Cardiac ventricle fibroblast (primary cell): ENCODE measurements around the gene PRPF6. TPM values are rescaled to one million over a fixed set of nuclear protein-coding genes. Genes with fewer than 3 reads are reported as not detected.

ENCODE experiments used
- total RNA-seq: library from RNA; depleted of rRNA; stranded (reverse); fragments of >200 nt; gene quantifications from 2 replicates; pipeline ENCODE4 v1.2.3, GENCODE V29; 2015

PRPF6 gene, protein sequence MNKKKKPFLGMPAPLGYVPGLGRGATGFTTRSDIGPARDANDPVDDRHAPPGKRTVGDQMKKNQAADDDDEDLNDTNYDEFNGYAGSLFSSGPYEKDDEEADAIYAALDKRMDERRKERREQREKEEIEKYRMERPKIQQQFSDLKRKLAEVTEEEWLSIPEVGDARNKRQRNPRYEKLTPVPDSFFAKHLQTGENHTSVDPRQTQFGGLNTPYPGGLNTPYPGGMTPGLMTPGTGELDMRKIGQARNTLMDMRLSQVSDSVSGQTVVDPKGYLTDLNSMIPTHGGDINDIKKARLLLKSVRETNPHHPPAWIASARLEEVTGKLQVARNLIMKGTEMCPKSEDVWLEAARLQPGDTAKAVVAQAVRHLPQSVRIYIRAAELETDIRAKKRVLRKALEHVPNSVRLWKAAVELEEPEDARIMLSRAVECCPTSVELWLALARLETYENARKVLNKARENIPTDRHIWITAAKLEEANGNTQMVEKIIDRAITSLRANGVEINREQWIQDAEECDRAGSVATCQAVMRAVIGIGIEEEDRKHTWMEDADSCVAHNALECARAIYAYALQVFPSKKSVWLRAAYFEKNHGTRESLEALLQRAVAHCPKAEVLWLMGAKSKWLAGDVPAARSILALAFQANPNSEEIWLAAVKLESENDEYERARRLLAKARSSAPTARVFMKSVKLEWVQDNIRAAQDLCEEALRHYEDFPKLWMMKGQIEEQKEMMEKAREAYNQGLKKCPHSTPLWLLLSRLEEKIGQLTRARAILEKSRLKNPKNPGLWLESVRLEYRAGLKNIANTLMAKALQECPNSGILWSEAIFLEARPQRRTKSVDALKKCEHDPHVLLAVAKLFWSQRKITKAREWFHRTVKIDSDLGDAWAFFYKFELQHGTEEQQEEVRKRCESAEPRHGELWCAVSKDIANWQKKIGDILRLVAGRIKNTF
- total RNA-seq = 52.2 and 56.1 TPM in 2 replicates

DNA sequence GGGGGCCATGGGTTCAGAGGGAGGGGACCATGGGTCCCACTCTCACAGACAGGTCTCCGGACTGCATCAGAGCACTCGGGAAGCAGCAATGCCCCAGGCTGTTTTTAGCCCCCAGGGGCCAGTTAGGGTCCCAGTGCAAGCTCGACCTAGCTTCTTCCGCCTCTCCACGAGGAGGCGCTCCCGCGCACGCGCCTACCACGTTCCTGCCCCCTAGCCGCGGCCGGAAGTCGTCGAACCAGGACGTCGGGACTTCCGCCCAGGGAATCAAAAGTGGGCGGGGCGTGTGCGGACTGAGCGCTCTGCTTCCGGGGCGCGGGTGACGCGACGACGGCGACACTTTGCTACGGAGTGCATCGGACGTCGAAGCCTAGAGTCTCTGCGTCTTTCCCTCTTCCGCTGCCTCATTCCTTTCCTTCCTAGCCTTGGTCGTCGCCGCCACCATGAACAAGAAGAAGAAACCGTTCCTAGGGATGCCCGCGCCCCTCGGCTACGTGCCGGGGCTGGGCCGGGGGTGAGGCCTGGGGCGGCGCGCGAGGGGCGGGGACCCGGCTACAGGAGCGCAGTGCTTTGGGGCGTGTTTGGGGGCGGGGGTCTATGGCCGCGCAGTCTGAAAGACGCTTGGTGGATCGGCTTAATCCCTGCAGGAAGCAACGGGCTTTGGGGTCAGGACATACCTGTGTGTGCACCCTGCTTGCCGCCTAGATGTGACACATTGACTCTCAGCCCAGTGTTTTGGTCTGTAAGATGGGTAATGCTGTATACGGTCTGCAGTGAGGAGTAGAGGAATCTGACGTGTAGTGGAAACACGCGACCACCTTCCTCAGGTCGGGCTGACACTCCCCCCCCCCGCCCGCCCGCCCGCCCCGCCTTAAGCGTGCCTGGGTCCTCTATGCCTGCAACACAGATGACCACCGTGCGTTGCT is at the start of gene PRPF6:
PRPF6 (plus strand) TSS at position 327 of the 923 bp plus-strand sequence; CDS start at position 441, 114 bp downstream.

DNA sequence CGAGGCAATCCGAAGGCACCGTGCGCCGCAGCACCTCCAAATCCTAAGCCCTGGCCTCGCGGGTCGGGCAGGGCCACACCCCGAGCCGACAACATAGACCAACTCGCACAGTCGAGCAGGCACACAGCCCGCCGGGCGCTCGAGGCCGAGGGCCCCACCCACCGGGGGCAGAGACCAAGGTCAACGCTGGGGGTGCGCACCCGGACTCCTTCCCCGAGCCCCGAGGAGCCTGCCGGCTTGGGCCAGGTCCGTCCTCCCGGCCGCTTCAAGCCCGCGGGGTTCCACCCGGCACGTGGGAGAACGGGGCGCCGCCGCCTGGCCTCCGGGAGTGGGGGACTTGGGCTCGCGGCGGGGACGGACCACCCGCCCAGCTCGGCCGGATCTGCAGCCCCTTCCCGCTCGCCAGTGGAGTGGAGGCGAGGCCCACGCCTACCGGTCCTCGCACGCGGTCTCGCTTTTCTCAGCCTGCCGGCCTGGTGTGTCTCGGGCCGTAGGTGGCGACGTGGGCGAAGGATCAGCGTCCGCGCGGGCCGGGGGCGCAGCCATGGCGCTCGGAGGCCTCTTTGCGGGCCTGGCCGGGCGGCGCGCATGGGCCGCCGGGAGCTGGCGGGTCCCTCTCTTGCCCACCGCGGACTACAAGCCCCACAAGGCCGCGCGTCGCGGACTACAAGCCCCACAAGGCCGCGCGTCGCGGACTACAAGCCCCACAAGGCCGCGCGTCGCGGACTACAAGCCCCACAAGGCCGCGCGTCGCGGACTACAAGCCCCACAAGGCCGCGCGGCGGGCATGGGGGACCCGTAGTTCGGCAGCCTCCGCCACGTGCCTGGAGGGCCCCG is 24.9 kb upstream of the PRPF6 start, which contains the start of gene UCKL1:
UCKL1 (minus strand) TSS at position 590 of the 837 bp plus-strand sequence; CDS start at position 546, 44 bp downstream.

DNA sequence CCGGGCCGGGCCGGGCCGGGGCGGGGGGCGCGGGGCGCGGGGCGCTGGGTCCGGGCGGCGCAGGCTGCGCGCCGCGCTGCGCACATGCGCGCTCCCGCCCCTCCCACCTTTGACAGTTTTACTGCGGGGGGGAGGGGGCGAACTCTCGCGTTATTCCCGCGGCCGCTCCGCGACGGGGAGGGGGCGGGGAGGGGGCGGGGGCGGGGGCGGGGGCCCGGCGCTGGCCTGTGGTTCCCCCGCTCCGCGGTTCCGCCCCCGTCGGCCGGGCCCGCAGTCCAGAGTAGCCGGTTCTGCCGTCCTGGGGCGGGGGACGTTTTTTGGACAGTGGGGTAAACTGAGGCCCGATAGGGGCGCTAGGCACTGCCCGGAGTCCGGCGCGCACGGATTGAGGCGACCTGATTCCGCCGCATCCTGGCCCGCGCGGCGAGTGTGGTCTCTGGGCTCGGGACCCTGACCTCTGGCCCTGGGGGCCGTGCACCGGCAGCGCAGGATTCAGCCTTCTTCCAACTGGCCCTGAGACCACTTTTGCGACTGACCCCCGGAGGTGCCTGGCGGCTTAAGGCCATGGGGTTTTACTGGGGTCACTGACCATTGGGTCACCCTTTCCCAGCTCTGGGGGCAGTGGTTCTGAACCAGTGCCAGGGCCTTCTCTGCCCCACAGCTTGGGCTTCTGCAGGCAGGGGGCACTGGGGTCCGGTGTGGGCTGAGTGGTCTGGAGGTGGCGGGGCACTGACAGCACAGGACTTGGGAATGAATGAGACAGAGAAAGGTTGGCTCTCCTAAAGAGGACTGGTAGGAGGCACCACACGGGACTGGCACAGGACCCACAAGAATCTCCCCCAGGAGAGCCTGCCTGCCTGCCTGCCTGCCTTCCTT is 10.9 kb upstream of the PRPF6 start, which contains the start of gene ZNF512B:
ZNF512B (minus strand) TSS at position 93 of the 876 bp plus-strand sequence. CDS start 1,980 bp downstream, outside the sequence.

DNA sequence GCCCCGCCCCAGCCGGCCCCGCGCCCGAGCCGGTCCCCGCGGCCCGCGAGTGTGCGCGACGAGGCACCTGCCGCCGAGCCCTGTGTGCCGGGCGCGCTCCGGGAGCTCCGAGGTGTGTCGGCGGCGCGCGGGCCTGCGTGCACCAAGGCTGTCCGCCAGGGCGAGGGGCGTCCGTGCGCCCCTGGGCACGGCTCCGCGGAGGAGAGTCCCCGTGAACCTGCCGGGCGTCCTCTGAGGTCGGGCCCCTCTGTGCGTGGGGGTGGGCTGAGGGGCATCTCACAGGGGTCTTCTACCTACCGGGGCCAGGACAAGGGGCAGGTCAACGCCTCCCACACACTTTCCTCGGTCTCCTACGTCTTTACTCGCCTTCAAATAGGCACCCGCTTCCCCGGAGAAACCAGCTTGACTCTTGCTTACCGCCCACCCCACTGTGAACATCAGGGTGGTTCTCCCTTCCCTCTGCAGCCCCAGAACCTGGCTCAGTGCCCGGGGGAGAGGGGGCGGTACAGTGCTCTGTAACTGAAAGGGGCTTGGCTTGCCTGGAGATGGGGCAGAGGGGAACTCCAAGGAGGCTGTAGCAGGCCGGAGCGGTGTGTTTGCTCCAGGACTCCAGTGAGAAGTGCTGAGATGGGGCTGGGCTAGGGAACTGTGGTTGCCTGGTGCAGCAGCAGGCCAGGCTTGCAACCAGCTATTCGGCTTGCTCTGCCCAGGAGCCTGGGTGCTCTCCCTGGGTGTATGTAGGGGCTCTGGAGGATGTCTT is 1.2 kb upstream of the PRPF6 start, which contains the start of gene SAMD10:
SAMD10 (minus strand) TSS at position 86 of the 760 bp plus-strand sequence. CDS start 175 bp downstream, outside the sequence.

DNA sequence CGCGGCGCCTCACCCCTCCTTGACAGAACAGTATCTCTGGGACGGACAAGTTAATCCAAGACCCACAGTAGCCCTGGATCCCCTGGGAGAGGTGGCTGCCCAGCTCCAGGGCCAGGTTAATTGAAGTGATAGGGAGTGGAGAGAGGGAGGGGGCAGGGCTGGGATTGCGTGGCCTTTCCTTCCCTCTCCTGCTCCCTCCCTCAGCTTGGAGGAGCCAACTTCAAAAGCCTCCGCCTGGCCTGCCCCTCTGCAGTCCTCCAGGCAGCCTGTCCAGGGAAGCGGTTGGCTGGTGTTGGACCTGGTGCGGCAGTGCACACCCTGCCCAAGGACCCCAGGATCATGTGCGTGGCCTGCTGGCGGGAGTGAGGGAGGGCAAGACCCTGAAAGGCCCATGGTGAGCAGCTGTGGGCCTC is 55.0 kb downstream of the PRPF6 start, which contains the start of gene C20orf204:
C20orf204 (plus strand) TSS at position 250 of the 413 bp plus-strand sequence; CDS start at position 392, 142 bp downstream.

DNA sequence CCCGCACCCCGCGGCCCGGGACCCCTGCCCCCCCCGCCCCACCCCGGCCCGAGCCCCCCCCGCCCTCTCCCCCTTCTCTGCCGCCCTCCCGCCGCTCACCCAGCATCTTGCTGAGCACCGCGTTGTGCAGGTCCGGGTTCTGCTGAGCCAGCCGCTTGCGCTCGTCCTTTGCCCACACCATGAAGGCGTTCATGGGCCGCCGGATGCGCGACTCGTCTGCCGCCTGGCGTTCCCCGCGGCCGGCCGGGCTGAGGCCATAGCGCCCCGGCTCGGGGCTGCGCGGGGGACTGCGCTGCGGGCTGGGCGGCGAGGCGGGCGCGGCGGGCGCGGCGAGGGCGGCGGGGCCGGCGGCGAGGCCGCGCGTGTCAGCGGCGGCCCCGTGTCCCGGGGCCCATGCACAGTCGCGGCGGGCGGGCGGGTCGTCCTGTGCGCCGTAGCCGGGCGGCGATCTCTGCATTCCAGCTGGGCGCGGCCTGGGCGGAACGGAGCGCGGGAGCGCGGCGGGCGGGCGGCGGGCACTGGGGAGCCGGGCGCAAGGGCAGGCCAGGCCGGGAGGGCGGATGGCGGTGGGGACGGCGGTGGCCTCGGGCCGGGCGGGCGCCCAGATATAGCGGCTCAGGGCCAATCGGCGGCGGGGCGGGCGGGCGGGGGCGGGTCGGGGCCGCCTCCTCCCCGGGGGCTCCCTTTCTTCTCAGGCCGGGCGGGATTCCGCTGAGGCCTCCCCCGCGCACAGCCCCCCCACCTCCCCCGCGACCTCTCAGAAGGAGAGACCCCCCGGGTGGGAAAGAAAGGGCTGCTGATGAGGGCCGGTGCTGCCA is 68.3 kb downstream of the PRPF6 start, which contains the start of gene SOX18:
SOX18 (minus strand) TSS at position 580 of the 818 bp plus-strand sequence; CDS start at position 457, 123 bp downstream.

DNA sequence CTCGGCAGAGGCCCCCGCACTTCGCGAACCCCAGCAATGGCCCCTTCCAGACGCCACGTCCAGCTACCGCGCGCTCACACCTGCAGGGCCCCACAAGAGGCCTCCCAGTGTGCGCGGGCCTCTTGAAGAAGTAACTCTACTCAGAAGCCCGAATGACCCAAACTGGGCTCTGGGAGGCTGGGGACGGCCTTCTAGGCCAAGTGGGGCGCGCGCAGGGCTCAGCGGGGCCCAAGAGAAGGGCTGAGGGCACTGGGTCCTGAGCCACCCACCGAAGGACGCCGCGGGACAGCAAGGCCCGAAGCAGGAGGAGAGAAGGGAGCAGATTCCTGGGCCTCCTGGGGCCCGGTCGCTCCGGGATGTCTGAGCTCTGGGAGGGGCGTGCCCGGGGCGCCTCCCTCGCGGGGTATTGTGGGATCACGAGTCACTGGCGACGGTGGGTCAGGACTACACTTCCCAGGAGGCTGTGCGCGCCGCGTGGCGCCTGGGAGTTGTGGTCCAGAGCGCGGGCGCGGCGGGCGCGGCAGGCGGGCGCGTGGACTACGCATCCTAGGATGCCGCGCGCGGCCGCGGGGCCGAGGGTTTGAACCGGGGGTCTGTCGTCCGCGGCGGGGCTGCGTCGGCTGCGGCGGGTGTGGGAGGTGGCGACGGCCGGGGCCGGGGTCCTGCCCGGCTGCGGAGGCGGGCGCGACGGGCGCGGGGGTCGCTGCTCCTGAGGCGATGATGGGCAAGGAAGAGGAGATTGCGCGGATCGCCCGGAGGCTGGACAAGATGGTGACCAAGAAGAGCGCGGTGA is 81.9 kb downstream of the PRPF6 start, which contains the start of gene TCEA2:
TCEA2 (plus strand) TSS at position 603 of the 793 bp plus-strand sequence; CDS start at position 718, 115 bp downstream.

DNA sequence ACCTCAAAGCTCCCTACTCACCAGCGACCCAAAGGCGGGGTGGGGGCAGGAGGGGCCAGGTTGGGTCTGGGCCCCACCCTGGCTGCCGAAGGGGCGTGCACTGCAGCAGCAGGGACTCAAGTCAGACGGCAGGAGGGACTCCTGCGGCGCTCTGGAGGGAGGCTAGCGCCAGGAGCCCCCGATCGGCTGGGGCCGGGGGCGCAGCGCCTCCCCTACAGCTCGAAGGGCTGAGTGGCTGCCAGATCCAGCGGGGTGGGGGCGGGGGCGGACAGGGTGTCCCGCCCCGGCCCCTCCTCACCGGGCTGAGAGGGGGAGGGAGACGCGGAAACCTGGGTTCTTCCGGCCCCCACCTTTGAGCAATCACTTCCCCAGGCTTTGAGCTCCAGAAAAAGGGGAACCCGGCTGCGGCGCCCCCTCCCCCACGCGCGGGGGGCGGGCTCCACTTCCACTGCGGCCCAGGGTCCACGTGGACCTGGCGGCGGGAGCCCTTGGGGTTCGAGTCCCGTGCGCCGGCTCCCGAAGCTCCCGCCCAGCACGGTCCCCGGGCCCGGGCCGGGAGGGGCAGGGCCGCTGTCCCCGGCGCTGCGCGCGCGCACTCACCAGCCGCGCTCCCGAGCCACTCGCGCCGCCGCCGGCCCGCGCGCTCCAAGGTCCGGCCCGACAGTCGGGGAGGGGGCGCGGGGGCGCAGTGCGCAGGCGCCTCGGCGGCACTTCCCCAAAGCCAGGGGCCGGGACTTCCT is 98.5 kb downstream of the PRPF6 start, which contains the start of gene RGS19:
RGS19 (minus strand) TSS at position 246 of the 740 bp plus-strand sequence. CDS start 2,632 bp downstream, outside the sequence.

DNA sequence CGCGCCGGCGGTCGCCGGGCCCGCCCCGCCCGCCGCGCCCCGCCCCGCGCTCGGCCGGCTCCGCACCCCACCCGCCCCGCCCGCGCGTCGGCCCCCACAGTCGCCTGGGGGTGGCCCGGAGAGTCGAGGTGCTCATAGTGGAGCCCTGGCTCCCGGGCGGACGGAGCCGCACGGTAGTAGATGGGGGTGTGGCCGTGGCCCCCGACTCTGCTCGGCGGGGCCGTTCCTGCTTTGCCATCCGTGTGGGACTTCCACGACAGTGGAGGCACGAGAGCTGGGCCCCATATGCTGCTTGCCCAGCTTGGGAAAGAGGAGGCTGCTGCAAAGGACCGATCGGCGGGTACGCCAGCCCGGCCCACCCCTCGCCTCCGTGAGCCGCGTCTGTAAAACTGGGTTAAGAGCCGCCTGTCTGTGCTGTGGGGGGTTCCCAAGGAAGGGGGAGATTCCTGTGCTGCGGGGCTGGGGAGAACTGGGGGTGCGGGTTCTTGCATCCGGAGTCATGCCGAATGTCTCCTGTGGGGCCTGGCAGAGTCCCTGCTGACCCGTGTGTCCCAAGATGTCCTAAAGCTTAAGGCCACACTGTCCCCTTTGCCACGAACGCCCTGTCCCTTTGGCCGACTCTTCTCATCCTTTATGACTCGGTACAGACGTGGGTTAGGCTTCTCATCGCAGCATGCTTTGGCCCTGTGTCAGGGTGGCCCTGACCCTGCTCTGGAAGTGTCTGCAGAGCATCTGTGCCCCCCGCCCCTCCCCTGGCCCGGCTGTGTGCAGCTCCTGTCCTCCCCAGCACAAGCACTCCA is 99.3 kb downstream of the PRPF6 start, which contains the start of gene OPRL1:
OPRL1 (plus strand) TSS at position 70 of the 800 bp plus-strand sequence. CDS start 12,639 bp downstream, outside the sequence.

Other genes with a start within 250 kb of the PRPF6 start
- gene LIME1, start 244.5 kb upstream of the PRPF6 start, total RNA-seq = 1.1 and 2.9 TPM in 2 replicates
- gene SLC2A4RG, start 241.4 kb upstream of the PRPF6 start, total RNA-seq = 39.2 and 69.8 TPM in 2 replicates
- gene ZBTB46, start 149.9 kb upstream of the PRPF6 start, total RNA-seq = 3.0 and 6.2 TPM in 2 replicates
- not detected in 2 replicates for gene ABHD16B, start 119.6 kb upstream of the PRPF6 start, total RNA-seq
- 92.1 and 109 TPM in 2 replicates for gene TPD52L2, start 115.9 kb upstream of the PRPF6 start, total RNA-seq
- 33.3 and 34.3 TPM in 2 replicates for gene DNAJC5, start 86.0 kb upstream of the PRPF6 start, total RNA-seq
- gene UCKL1, start 24.7 kb upstream of the PRPF6 start, total RNA-seq = 9.9 and 12.8 TPM in 2 replicates
- gene ZNF512B, start 11.2 kb upstream of the PRPF6 start, total RNA-seq = 13.3 and 14.0 TPM in 2 replicates
- not detected in 2 replicates for gene SAMD10, start 1.5 kb upstream of the PRPF6 start, total RNA-seq
- 0.34 and 0.87 TPM in 2 replicates for gene C20orf204, start 55.0 kb downstream of the PRPF6 start, total RNA-seq
- gene SOX18, start 68.5 kb downstream of the PRPF6 start, total RNA-seq = 1.7 and 3.2 TPM in 2 replicates
- 26.6 and 26.8 TPM in 2 replicates for gene TCEA2, start 82.1 kb downstream of the PRPF6 start, total RNA-seq
- 8.2 and 11.9 TPM in 2 replicates for gene RGS19, start 98.4 kb downstream of the PRPF6 start, total RNA-seq
- gene OPRL1, start 99.0 kb downstream of the PRPF6 start, total RNA-seq = 0.34 and 0.44 TPM in 2 replicates
- gene LKAAEAR1, start 103.3 kb downstream of the PRPF6 start, total RNA-seq = 2.1 TPM in 2 replicates
- not detected in 2 replicates for gene NPBWR2, start 126.4 kb downstream of the PRPF6 start, total RNA-seq
- not detected in 2 replicates for gene MYT1, start 183.3 kb downstream of the PRPF6 start, total RNA-seq